ENCODE data around the gene FAM180B. TPM values are rescaled to one million over a fixed set of nuclear protein-coding genes. Genes with fewer than 3 reads are reported as not detected.

The FAM180B gene
- total RNA-seq, 1 donor, result not detected

- H3K27ac ChIP-seq (ENCODE audit: low read depth, low read length), result no peak overlapping the region
- no peak for TF ChIP-seq CTCF (IDR thresholded peaks at IDR 0.05; ENCODE audit: extremely low read depth, low read depth, low read length)
- H4K20me1 ChIP-seq (ENCODE audit: insufficient read depth, low read length), result peaks cover 4% of the 10 kb centered on the region
- H3K4me2 ChIP-seq (ENCODE audit: insufficient read depth, low read length), result peak overlapping the region; percentile 39
- H3K4me1 ChIP-seq (ENCODE audit: insufficient read depth, low read length), result no peaks in the 10 kb centered on the region
- H3K27me3 ChIP-seq (ENCODE audit: insufficient read depth, low read length), result peaks cover 55% of the 10 kb centered on the region
- no peaks in the 10 kb centered on the region for H3K36me3 ChIP-seq (ENCODE audit: insufficient read depth, low read length)
- H3K79me2 ChIP-seq (ENCODE audit: insufficient read depth, low read length), result no peaks in the 10 kb centered on the region
- no peak overlapping the region for H2AFZ ChIP-seq (ENCODE audit: low read length)
- peak; percentile 49 for DNase-seq (ENCODE audit: insufficient read length, low spot score, missing footprints)
- no peaks in the 10 kb centered on the region for H3K9me3 ChIP-seq (ENCODE audit: low read depth, low read length)
- H3K4me3 ChIP-seq (ENCODE audit: insufficient read depth, low read length), result peak overlapping the region; percentile 55
These were observed 7.0 kb downstream of the FAM180B start for GRCh38 chr11:47593492-47593933.

DNA sequence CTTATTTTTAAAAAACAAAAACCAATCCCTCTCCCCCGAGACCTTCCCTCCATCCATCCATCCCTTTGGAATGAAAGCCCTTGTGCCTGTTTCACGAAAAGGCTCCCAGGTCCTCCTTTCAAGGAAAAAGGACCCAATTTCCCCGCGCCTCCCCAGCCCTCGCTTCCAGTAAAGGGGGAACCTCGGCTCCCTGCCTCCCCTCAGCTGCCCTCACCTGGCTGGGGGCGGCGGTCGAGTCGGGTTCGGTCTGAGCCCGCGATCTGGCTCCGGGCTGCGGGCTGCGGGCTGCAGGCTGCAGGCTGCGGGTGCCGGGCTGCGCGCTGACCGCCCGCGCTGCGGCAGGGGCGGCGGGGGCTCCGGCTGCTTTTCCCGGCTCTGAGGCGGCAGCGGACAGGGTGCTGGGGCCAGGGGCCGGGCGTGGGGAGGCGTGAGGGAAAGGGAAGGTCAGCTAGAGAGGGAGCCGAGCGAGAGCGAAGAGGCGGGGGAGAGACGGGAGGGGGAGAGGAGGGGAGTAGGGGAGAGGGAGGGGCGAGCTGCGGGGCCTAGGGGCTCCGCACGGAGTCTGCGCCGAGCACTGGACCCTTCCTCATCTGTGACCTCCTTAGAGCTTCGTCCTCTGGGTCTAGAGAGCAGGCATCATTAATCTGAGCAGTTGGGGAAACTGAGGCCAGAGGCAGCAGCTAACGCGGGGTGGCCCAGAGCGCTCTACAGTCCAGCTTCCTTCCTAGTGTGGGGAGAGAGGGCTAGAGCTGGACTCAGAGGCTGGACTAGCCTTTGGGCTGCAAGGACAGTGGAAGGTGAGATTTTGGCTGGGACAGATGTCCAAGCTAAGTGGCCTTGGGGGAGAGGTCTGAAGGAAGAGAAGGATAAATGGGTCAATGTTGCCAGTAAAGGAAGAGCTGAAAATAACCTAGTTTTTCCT, 7.7 kb downstream of the FAM180B start, which contains the start of gene C1QTNF4:
C1QTNF4 (minus strand) TSS at position 478 of the 922 bp plus-strand sequence. CDS start 3,601 bp downstream, outside the sequence.
- TF ChIP-seq CTCF (IDR thresholded peaks at IDR 0.05; ENCODE audit: extremely low read depth, low read depth, low read length), result no peak
- no peaks in the 10 kb centered on the region for H3K36me3 ChIP-seq (ENCODE audit: insufficient read depth, low read length)
- no peaks in the 10 kb centered on the region for H3K79me2 ChIP-seq (ENCODE audit: insufficient read depth, low read length)
- H3K27me3 ChIP-seq (ENCODE audit: insufficient read depth, low read length), result peaks cover 55% of the 10 kb centered on the region
- no peaks in the 10 kb centered on the region for H3K4me1 ChIP-seq (ENCODE audit: insufficient read depth, low read length)
- peak; percentile 78 for DNase-seq (ENCODE audit: insufficient read length, low spot score, missing footprints)
- peak within 1 kb of the TSS; percentile 39 for H3K4me2 ChIP-seq (ENCODE audit: insufficient read depth, low read length)
- H4K20me1 ChIP-seq (ENCODE audit: insufficient read depth, low read length), result peaks cover 4% of the 10 kb centered on the region
- no peaks in the 10 kb centered on the region for H3K9me3 ChIP-seq (ENCODE audit: low read depth, low read length)
- H2AFZ ChIP-seq (ENCODE audit: low read length), result peak within 1 kb of the TSS; percentile 15
- no peak within 1 kb of the TSS for H3K27ac ChIP-seq (ENCODE audit: low read depth, low read length)
- peak within 1 kb of the TSS; percentile 55 for H3K4me3 ChIP-seq (ENCODE audit: insufficient read depth, low read length)

DNA sequence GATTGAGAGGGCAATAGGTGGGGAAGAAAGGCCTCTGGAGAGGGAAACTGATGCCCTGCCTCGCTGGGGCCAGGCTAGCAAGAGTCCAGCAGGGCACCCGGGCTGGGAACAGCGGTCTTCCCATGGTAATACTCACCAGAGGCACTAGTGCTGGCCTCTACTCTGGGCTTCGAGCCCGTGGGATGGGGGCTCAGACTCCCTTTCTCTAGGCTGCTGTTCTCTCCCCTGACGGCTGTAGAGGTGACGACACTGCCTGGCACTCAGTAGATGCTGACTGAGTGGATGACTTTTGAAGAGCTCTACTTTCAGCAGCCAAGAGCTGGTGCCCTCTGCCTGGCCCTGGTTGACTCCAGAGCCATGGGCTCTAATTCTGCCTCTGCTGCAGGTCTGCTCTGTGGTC, 8.6 kb downstream of the FAM180B start:
- peak; percentile 59 for DNase-seq (ENCODE audit: insufficient read length, low spot score, missing footprints)
- no peak overlapping the region for H3K4me3 ChIP-seq (ENCODE audit: insufficient read depth, low read length)
- H3K27me3 ChIP-seq (ENCODE audit: insufficient read depth, low read length), result peaks cover 51% of the 10 kb centered on the region
- no peaks in the 10 kb centered on the region for H3K4me1 ChIP-seq (ENCODE audit: insufficient read depth, low read length)
- H3K9me3 ChIP-seq (ENCODE audit: low read depth, low read length), result no peaks in the 10 kb centered on the region
- H3K36me3 ChIP-seq (ENCODE audit: insufficient read depth, low read length), result no peaks in the 10 kb centered on the region
- no peaks in the 10 kb centered on the region for H3K79me2 ChIP-seq (ENCODE audit: insufficient read depth, low read length)
- H2AFZ ChIP-seq (ENCODE audit: low read length), result no peak overlapping the region
- peaks cover 4% of the 10 kb centered on the region for H4K20me1 ChIP-seq (ENCODE audit: insufficient read depth, low read length)
- H3K27ac ChIP-seq (ENCODE audit: low read depth, low read length), result no peak overlapping the region
- TF ChIP-seq CTCF (IDR thresholded peaks at IDR 0.05; ENCODE audit: extremely low read depth, low read depth, low read length), result no peak
- H3K4me2 ChIP-seq (ENCODE audit: insufficient read depth, low read length), result no peak overlapping the region

DNA sequence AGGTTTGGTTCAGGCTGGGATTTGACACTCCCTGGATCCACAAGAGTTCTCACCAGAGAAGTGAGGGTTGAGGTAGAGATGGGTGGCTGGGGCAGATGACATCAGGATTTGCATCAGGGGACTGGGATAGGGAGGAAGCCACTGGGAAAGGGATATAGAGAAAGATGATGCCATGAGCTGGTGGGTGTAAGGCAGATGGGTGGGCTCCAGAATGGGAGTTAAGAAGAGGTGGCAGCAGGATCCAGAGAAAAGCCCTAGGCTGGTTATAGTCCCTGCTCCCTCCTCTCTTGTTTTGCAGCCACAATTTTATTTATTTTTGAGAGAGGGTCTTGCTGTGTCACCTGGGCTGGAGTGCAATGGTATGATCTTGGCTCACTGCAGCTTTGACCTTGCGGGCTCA, 9.5 kb downstream of the FAM180B start:
- no peak overlapping the region for H3K4me3 ChIP-seq (ENCODE audit: insufficient read depth, low read length)
- H3K4me1 ChIP-seq (ENCODE audit: insufficient read depth, low read length), result no peaks in the 10 kb centered on the region
- H4K20me1 ChIP-seq (ENCODE audit: insufficient read depth, low read length), result peaks cover 4% of the 10 kb centered on the region
- H3K27me3 ChIP-seq (ENCODE audit: insufficient read depth, low read length), result peaks cover 42% of the 10 kb centered on the region
- TF ChIP-seq CTCF (IDR thresholded peaks at IDR 0.05; ENCODE audit: extremely low read depth, low read depth, low read length), result no peak
- no peaks in the 10 kb centered on the region for H3K79me2 ChIP-seq (ENCODE audit: insufficient read depth, low read length)
- no peaks in the 10 kb centered on the region for H3K36me3 ChIP-seq (ENCODE audit: insufficient read depth, low read length)
- no peak overlapping the region for H3K4me2 ChIP-seq (ENCODE audit: insufficient read depth, low read length)
- H3K9me3 ChIP-seq (ENCODE audit: low read depth, low read length), result no peaks in the 10 kb centered on the region
- peak; percentile 72 for DNase-seq (ENCODE audit: insufficient read length, low spot score, missing footprints)
- no peak overlapping the region for H2AFZ ChIP-seq (ENCODE audit: low read length)
- H3K27ac ChIP-seq (ENCODE audit: low read depth, low read length), result no peak overlapping the region

Data from osteoblast (primary cell).